Measurements from ENCODE around the gene MARK2.

- TF ChIP-seq CTCF (IDR thresholded peaks at IDR 0.05) (no peak), ZFX (IDR thresholded peaks at IDR 0.05; ENCODE audit: borderline replicate concordance) (no peak)
These were observed 79.0 kb downstream of the MARK2 start for GRCh38 chr11:63917692-63918506.
